ENCODE data around the gene CAMK2A.

Gene CAMK2A

GRCh38 chr5:150195736-150196485 lies 93.7 kb downstream of the CAMK2A start:
- Histone ChIP-seq H3K4me3 (ENCODE audit: low read depth in 1 of 2, low read length in 2 of 2) (no peak overlapping the region), H3K9me3 (ENCODE audit: low read length) (no peaks in the 10 kb centered on the region), H3K27me3 (ENCODE audit: control insufficient read depth in 1 of 2, insufficient read depth in 2 of 2, low read length in 2 of 2) (peaks cover 0 to 4% of the 10 kb centered on the region in 2 donors), H3K9ac (ENCODE audit: low read length) (no peak overlapping the region), H3K27ac (ENCODE audit: low read depth, low read length) (no peak overlapping the region), H3K4me1 (ENCODE audit: insufficient read depth, low read length) (no peaks in the 10 kb centered on the region), H3K36me3 (ENCODE audit: insufficient read depth, low read length) (no peaks in the 10 kb centered on the region)

GRCh38 chr5:150192462-150192861 lies 97.1 kb downstream of the CAMK2A start:
- H3K27me3 ChIP-seq (ENCODE audit: control insufficient read depth in 1 of 2, insufficient read depth in 2 of 2, low read length in 2 of 2) = peaks cover 7 to 32% of the 10 kb centered on the region in 2 donors
- H3K4me3 ChIP-seq (ENCODE audit: low read depth in 1 of 2, low read length in 2 of 2) = no peak overlapping the region
- H3K9me3 ChIP-seq (ENCODE audit: low read length) = no peaks in the 10 kb centered on the region
- H3K27ac ChIP-seq (ENCODE audit: low read depth, low read length) = no peak overlapping the region
- no peaks in the 10 kb centered on the region for H3K4me1 ChIP-seq (ENCODE audit: insufficient read depth, low read length)
- no peaks in the 10 kb centered on the region for H3K36me3 ChIP-seq (ENCODE audit: insufficient read depth, low read length)
- H3K9ac ChIP-seq (ENCODE audit: low read length) = no peak overlapping the region

GRCh38 chr5:150190987-150191386 lies 98.6 kb downstream of the CAMK2A start:
- no peaks in the 10 kb centered on the region for H3K9me3 ChIP-seq (ENCODE audit: low read length)
- no peak overlapping the region for H3K27ac ChIP-seq (ENCODE audit: low read depth, low read length)
- H3K4me1 ChIP-seq (ENCODE audit: insufficient read depth, low read length) = no peaks in the 10 kb centered on the region
- H3K27me3 ChIP-seq (ENCODE audit: control insufficient read depth in 1 of 2, insufficient read depth in 2 of 2, low read length in 2 of 2) = peaks cover 7 to 32% of the 10 kb centered on the region in 2 donors
- no peak overlapping the region for H3K9ac ChIP-seq (ENCODE audit: low read length)
- no peaks in the 10 kb centered on the region for H3K36me3 ChIP-seq (ENCODE audit: insufficient read depth, low read length)
- no peak overlapping the region for H3K4me3 ChIP-seq (ENCODE audit: low read depth in 1 of 2, low read length in 2 of 2)

DNA sequence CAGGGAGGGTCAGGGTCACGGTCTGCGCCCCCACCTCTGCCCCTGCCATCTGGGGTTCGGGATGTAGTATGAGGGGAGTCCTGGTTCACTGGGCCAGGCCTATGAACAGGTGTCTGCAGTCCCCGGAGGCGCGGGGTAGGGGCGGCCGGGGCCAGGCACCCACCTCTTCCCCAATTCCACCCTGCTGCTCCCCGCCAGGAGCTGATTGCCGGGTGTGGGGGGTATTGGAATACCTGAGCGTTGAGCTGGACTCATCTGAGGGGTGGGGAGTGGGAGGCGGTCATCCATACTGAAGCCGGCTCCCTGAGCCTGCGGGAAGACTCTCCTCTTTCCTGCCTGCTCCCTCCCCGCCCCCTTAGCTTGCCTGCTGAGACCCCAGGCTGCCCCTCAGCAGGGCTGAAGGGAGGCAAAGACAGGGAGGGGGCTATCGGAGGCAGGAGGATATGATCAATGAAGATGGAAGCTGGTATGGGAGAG lies 99.0 kb downstream of the CAMK2A start:
- Histone ChIP-seq H3K4me1 (ENCODE audit: insufficient read depth, low read length) (no peaks in the 10 kb centered on the region), H3K36me3 (ENCODE audit: insufficient read depth, low read length) (no peaks in the 10 kb centered on the region), H3K9ac (ENCODE audit: low read length) (no peak overlapping the region), H3K27me3 (ENCODE audit: control insufficient read depth in 1 of 2, insufficient read depth in 2 of 2, low read length in 2 of 2) (peaks cover 7 to 32% of the 10 kb centered on the region in 2 donors), H3K4me3 (ENCODE audit: low read depth in 1 of 2, low read length in 2 of 2) (no peak overlapping the region), H3K9me3 (ENCODE audit: low read length) (no peaks in the 10 kb centered on the region), H3K27ac (ENCODE audit: low read depth, low read length) (no peak overlapping the region)

GRCh38 chr5:150189728-150190502 lies 99.7 kb downstream of the CAMK2A start, which contains the start of gene SLC6A7:
Gene SLC6A7, plus strand, starts transcription at chr5:150190062. Its CDS starts 266 bp downstream, at chr5:150190328.
- Histone ChIP-seq H3K27ac (ENCODE audit: low read depth, low read length) (no peak within 1 kb of the TSS), H3K36me3 (ENCODE audit: insufficient read depth, low read length) (no peaks in the 10 kb centered on the region), H3K9me3 (ENCODE audit: low read length) (no peaks in the 10 kb centered on the region), H3K4me3 (ENCODE audit: low read depth in 1 of 2, low read length in 2 of 2) (no peak within 1 kb of the TSS), H3K27me3 (ENCODE audit: control insufficient read depth in 1 of 2, insufficient read depth in 2 of 2, low read length in 2 of 2) (peaks cover 7 to 32% of the 10 kb centered on the region in 2 donors), H3K4me1 (ENCODE audit: insufficient read depth, low read length) (no peaks in the 10 kb centered on the region), H3K9ac (ENCODE audit: low read length) (no peak within 1 kb of the TSS)

GRCh38 chr5:150189326-150189725 lies 100.2 kb downstream of the CAMK2A start:
- Histone ChIP-seq H3K27ac (ENCODE audit: low read depth, low read length) (no peak overlapping the region), H3K9ac (ENCODE audit: low read length) (no peak overlapping the region), H3K4me3 (ENCODE audit: low read depth in 1 of 2, low read length in 2 of 2) (no peak overlapping the region)

DNA sequence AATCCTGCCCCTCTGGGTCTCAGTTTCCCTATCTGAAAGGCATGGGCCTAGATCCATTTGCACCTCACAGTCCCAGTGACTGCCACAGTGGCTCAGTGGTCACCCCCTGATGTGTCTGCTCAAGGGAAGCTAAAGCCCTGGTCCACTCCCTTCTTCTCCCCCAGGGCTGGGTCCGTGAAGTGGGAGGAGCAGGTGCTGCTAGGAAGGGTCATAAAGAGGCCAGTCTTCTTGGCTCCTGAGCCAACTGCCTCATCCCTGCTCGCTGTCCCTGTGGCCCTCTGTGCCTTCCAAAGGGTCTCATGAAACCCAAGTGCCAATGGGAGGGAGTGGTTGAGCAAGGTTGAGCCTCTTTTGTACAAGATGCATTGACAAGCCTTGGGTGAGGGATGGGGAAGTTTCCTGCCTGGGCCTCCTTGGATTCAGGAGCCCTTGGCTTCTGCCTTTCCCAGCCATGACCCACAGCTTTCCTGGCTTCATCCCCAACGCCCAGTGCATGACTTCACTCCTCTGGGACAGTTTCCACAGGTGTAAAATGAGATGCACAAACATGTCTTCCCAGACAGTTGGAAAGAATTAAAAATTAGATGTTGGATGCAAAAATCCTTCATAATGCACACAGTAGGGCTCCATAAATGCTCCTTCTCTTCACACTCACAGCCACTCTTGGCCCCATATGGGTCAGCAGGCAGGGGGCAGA lies 101.3 kb downstream of the CAMK2A start:
- H3K27me3 ChIP-seq (ENCODE audit: control insufficient read depth in 1 of 2, insufficient read depth in 2 of 2, low read length in 2 of 2) = peaks cover 7 to 32% of the 10 kb centered on the region in 2 donors
- H3K27ac ChIP-seq (ENCODE audit: low read depth, low read length) = no peak overlapping the region
- H3K36me3 ChIP-seq (ENCODE audit: insufficient read depth, low read length) = no peaks in the 10 kb centered on the region
- H3K9ac ChIP-seq (ENCODE audit: low read length) = no peak overlapping the region
- no peaks in the 10 kb centered on the region for H3K4me1 ChIP-seq (ENCODE audit: insufficient read depth, low read length)
- H3K4me3 ChIP-seq (ENCODE audit: low read depth in 1 of 2, low read length in 2 of 2) = no peak overlapping the region
- no peaks in the 10 kb centered on the region for H3K9me3 ChIP-seq (ENCODE audit: low read length)

More at GRCh38 chr5:150189326-150189725, 100.2 kb downstream of the CAMK2A start:
- Histone ChIP-seq H3K36me3 (ENCODE audit: insufficient read depth, low read length) (no peaks in the 10 kb centered on the region), H3K4me1 (ENCODE audit: insufficient read depth, low read length) (no peaks in the 10 kb centered on the region), H3K27me3 (ENCODE audit: control insufficient read depth in 1 of 2, insufficient read depth in 2 of 2, low read length in 2 of 2) (peaks cover 7 to 32% of the 10 kb centered on the region in 2 donors), H3K9me3 (ENCODE audit: low read length) (no peaks in the 10 kb centered on the region)

- H3K4me3 ChIP-seq (ENCODE audit: low read depth in 1 of 2, low read length in 2 of 2) = no peak overlapping the region
- H3K4me1 ChIP-seq (ENCODE audit: insufficient read depth, low read length) = no peaks in the 10 kb centered on the region
- H3K27ac ChIP-seq (ENCODE audit: low read depth, low read length) = no peak overlapping the region
- H3K27me3 ChIP-seq (ENCODE audit: control insufficient read depth in 1 of 2, insufficient read depth in 2 of 2, low read length in 2 of 2) = peaks cover 7 to 32% of the 10 kb centered on the region in 2 donors
- H3K36me3 ChIP-seq (ENCODE audit: insufficient read depth, low read length) = no peaks in the 10 kb centered on the region
- no peak overlapping the region for H3K9ac ChIP-seq (ENCODE audit: low read length)
- no peaks in the 10 kb centered on the region for H3K9me3 ChIP-seq (ENCODE audit: low read length)
Observed at GRCh38 chr5:150186897-150187296, 102.7 kb downstream of the CAMK2A start.

DNA sequence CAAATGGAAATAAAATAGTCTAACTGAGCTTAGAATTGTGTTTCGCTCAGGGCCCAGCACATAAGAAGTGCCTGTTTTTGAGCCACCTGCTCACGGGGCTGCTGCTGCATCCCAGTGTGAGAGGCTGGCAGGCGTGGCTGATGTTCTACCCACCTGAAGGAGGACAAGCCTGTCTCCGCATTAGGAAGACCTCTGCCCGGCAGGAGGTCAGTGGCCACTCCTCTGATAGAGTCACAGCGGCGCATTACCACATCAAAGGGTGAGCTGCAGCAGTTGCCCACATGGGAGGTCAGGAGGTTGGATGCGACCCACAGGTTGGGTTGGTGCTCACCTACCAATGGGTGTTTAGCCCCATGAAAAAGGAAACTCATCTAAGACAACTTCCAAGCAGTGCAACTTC lies 103.4 kb downstream of the CAMK2A start:
- Histone ChIP-seq H3K9ac (ENCODE audit: low read length) (no peak overlapping the region), H3K27ac (ENCODE audit: low read depth, low read length) (no peak overlapping the region), H3K27me3 (ENCODE audit: control insufficient read depth in 1 of 2, insufficient read depth in 2 of 2, low read length in 2 of 2) (peaks cover 7 to 30% of the 10 kb centered on the region in 2 donors), H3K4me3 (ENCODE audit: low read depth in 1 of 2, low read length in 2 of 2) (no peak overlapping the region), H3K4me1 (ENCODE audit: insufficient read depth, low read length) (peaks cover 1% of the 10 kb centered on the region), H3K9me3 (ENCODE audit: low read length) (no peaks in the 10 kb centered on the region), H3K36me3 (ENCODE audit: insufficient read depth, low read length) (no peaks in the 10 kb centered on the region)

- H3K27me3 ChIP-seq (ENCODE audit: control insufficient read depth in 1 of 2, insufficient read depth in 2 of 2, low read length in 2 of 2) = peaks cover 7 to 21% of the 10 kb centered on the region in 2 donors
- no peaks in the 10 kb centered on the region for H3K36me3 ChIP-seq (ENCODE audit: insufficient read depth, low read length)
- peaks cover 5% of the 10 kb centered on the region for H3K4me1 ChIP-seq (ENCODE audit: insufficient read depth, low read length)
- H3K9me3 ChIP-seq (ENCODE audit: low read length) = no peaks in the 10 kb centered on the region
- no peak overlapping the region for H3K27ac ChIP-seq (ENCODE audit: low read depth, low read length)
- no peak overlapping the region for H3K9ac ChIP-seq (ENCODE audit: low read length)
- H3K4me3 ChIP-seq (ENCODE audit: low read depth in 1 of 2, low read length in 2 of 2) = no peak overlapping the region
Observed at GRCh38 chr5:150184990-150185912, 104.3 kb downstream of the CAMK2A start.

Measured in muscle layer of colon (tissue), 2 donors.